Measurements from ENCODE around the gene PDE8B.

- TF ChIP-seq CTCF (IDR thresholded peaks at IDR 0.05): no peak
- no peak for TF ChIP-seq POLR2A (IDR thresholded peaks at IDR 0.05)
These were observed 145.3 kb downstream of the PDE8B start for GRCh38 chr5:77355751-77356150.

Data from vagina (tissue), 2 donors.